HEK293 (cell line): Measurements from ENCODE around the gene VMAC.

Source experiments
- CTCF ChIP-seq: fragments of 450-650 bp; formaldehyde crosslinking; IDR thresholded peaks from 2 replicates; pipeline ENCODE4 v1.5.1; 2016; ENCODE audit warnings: missing biosample characterization, missing genetic modification characterization
- MYNN ChIP-seq: fragments of 450-650 bp; formaldehyde crosslinking; IDR thresholded peaks from 2 replicates; pipeline ENCODE4 v1.5.1; 2016; ENCODE audit warnings: missing biosample characterization, missing genetic modification characterization, borderline replicate concordance
- ZBTB21 ChIP-seq: fragments of 450-650 bp; formaldehyde crosslinking; IDR thresholded peaks from 2 replicates; pipeline ENCODE4 v1.5.1; 2017; ENCODE audit warnings: missing biosample characterization, missing genetic modification characterization
- ZBTB8A ChIP-seq: fragments of 450-650 bp; formaldehyde crosslinking; IDR thresholded peaks from 2 replicates; pipeline ENCODE4 v1.5.1; 2016; ENCODE audit warnings: missing biosample characterization, missing genetic modification characterization
- ZFP41 ChIP-seq: fragments of 450-650 bp; formaldehyde crosslinking; IDR thresholded peaks from 2 replicates; pipeline ENCODE4 v1.5.1; 2016; ENCODE audit warnings: missing biosample characterization, missing genetic modification characterization, borderline replicate concordance
- ZNF311 ChIP-seq: fragments of 450-650 bp; formaldehyde crosslinking; IDR thresholded peaks from 2 replicates; pipeline ENCODE4 v1.5.1; 2017; ENCODE audit warnings: missing biosample characterization, missing genetic modification characterization, borderline replicate concordance
- ZNF677 ChIP-seq: fragments of 450-650 bp; IDR thresholded peaks from 2 replicates; pipeline ENCODE4 v1.5.0; 2018; ENCODE audit warnings: missing biosample characterization, mild to moderate bottlenecking, missing genetic modification characterization, moderate library complexity
- TF ChIP-seq, protein P1 (sequence below): fragments of 450-650 bp; formaldehyde crosslinking; IDR thresholded peaks from 2 replicates; pipeline ENCODE4 v1.5.1; 2016; ENCODE audit warnings: missing biosample characterization, missing genetic modification characterization
- TF ChIP-seq, protein P2 (sequence below): sonication (generic); formaldehyde crosslinking; IDR thresholded peaks from 2 replicates; pipeline ENCODE4 v1.8.1; 2022; ENCODE audit warnings: mild to moderate bottlenecking, moderate library complexity, missing genetic modification reagents

DNA sequence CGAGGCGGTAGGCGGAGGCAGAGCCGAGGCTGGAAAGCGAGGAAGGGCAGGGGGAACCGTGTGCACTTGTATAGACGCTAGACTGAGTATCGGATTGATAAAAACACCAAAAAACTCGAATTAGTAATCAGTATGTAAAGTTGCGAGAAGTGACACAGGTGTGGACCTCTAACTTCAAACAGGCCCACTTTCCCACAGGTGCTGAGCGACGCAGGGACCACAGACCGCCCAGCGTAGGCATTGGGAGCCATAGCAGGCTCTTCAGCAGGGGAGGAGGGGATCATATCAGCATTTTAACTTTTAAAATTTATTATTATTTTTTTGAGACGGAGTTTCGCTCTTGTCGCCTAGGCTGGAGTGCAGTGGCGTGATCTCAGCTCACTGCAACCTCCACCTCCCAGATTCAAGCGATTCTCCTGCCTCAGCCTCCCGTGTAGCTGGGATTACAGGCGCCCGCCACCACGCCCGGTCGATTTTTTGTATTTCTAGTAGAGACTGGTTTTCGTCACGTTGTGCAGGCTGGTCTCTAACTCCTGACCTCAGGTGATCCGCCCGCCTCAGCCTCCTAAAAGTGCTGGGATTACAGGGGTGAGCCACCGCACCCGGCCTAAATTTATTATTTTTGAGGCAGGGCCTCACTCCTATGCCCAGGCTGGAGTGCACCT lies 574 bp downstream of the VMAC start:
- TF ChIP-seq MYNN (tag by site-specific recombination) (no peak), CTCF (no peak), ZBTB8A (tag by site-specific recombination) (no peak), ZNF311 (tag by site-specific recombination) (no peak), ZBTB21 (tag by site-specific recombination) (no peak), ZNF677 (tag by site-specific recombination) (no peak), ZFP41 (tag by site-specific recombination) (no peak)
- TF ChIP-seq, protein P1, sequence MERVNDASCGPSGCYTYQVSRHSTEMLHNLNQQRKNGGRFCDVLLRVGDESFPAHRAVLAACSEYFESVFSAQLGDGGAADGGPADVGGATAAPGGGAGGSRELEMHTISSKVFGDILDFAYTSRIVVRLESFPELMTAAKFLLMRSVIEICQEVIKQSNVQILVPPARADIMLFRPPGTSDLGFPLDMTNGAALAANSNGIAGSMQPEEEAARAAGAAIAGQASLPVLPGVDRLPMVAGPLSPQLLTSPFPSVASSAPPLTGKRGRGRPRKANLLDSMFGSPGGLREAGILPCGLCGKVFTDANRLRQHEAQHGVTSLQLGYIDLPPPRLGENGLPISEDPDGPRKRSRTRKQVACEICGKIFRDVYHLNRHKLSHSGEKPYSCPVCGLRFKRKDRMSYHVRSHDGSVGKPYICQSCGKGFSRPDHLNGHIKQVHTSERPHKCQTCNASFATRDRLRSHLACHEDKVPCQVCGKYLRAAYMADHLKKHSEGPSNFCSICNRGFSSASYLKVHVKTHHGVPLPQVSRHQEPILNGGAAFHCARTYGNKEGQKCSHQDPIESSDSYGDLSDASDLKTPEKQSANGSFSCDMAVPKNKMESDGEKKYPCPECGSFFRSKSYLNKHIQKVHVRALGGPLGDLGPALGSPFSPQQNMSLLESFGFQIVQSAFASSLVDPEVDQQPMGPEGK (tag by site-specific recombination) = no peak
- TF ChIP-seq, protein P2, sequence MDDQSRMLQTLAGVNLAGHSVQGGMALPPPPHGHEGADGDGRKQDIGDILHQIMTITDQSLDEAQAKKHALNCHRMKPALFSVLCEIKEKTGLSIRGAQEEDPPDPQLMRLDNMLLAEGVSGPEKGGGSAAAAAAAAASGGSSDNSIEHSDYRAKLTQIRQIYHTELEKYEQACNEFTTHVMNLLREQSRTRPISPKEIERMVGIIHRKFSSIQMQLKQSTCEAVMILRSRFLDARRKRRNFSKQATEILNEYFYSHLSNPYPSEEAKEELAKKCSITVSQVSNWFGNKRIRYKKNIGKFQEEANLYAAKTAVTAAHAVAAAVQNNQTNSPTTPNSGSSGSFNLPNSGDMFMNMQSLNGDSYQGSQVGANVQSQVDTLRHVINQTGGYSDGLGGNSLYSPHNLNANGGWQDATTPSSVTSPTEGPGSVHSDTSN (CRISPR knock-in tag) = no peak; the same call in 1 of the 2 replicates
